NB4 (cell line): ENCODE measurements around the gene FAM216B.

Source experiments
- CTCF ChIP-seq: IDR thresholded peaks from one replicate; pipeline ENCODE4 v1.5.1; 2012; ENCODE audit warnings: low read depth, low read length
- MAX ChIP-seq: IDR thresholded peaks from 2 replicates; pipeline ENCODE4 v1.6.1; 2011; ENCODE audit warnings: low read depth, low read length
- MYC ChIP-seq: IDR thresholded peaks from 2 replicates; pipeline ENCODE4 v1.6.1; 2011; ENCODE audit warnings: low read depth, low read length

GRCh38 chr13:42762917-42763316, 18.5 kb upstream of the FAM216B start:
- TF ChIP-seq CTCF (no peak), MYC (no peak), MAX (no peak)
